CD14-positive monocyte (primary cell): ENCODE data around the gene EDRF1. TPM values are rescaled to one million over a fixed set of nuclear protein-coding genes. Genes with fewer than 3 reads are reported as not detected.

ENCODE experiments used
- DNase-seq, 3 donors: peaks; one replicate each; pipeline ENCODE4 v3.0.0-alpha.2; 2011 to 2022
- H2AFZ ChIP-seq: 2 replicates; pipeline ENCODE4 v1.6.0; 2012; ENCODE audit warnings: mild to moderate bottlenecking, low read depth, low read length, inconsistent platforms; ENCODE audit not compliant: insufficient read depth, poor library complexity, severe bottlenecking
- H3K27ac ChIP-seq, 2 donors: 1 replicate in 1 of 2; 2 replicates in 1 of 2; pipeline ENCODE4 v1.5.1; 2012 to 2013; ENCODE audit warnings: low read length in 2 of 2, control low read depth in 1 of 2, inconsistent platforms in 1 of 2, low read depth in 1 of 2, mild to moderate bottlenecking in 1 of 2
- H3K27me3 ChIP-seq, 2 donors: one replicate each; pipeline versions ENCODE4 v1.6.0 to v1.6.1; 2011 to 2013; ENCODE audit warnings: low read length in 2 of 2; ENCODE audit not compliant: control insufficient read depth in 2 of 2, insufficient read depth in 2 of 2
- H3K36me3 ChIP-seq, 2 donors: replicated peaks in 1 of 2; 1 replicate in 1 of 2; 2 replicates in 1 of 2; pipeline versions ENCODE4 v1.5.1 to v1.6.1; 2012 to 2013; ENCODE audit warnings: low read length in 2 of 2, control low read depth in 1 of 2, inconsistent platforms in 1 of 2, mild to moderate bottlenecking in 1 of 2; ENCODE audit not compliant: insufficient read depth in 2 of 2, control insufficient read depth in 1 of 2
- H3K4me1 ChIP-seq, 2 donors: 1 replicate in 1 of 2; 2 replicates in 1 of 2; pipeline versions ENCODE4 v1.5.1 to v1.6.1; 2012 to 2013; ENCODE audit warnings: low read length in 2 of 2, control low read depth in 1 of 2, inconsistent platforms in 1 of 2, mild to moderate bottlenecking in 1 of 2, moderate library complexity in 1 of 2; ENCODE audit not compliant: insufficient read depth in 2 of 2, control insufficient read depth in 1 of 2
- H3K4me2 ChIP-seq: replicated peaks from 2 replicates; pipeline ENCODE3; 2012; ENCODE audit warnings: low read length, moderate library complexity, mild to moderate bottlenecking; ENCODE audit not compliant: poor library complexity, severe bottlenecking; ENCODE audit errors: extremely low read depth
- H3K4me3 ChIP-seq, 3 experiments: fragments of 200-600 bp in 1 of 3; sonication (generic) in 1 of 3; replicated peaks in 1 of 3; 1 replicate in 2 of 3; 2 replicates in 1 of 3; pipeline ENCODE4 v1.5.1; 2011 to 2013; ENCODE audit warnings: low read length in 3 of 3, mild to moderate bottlenecking in 3 of 3, control low read depth in 2 of 3, low read depth in 2 of 3, inconsistent platforms in 1 of 3, moderate library complexity in 1 of 3
- H3K79me2 ChIP-seq: 2 replicates; pipeline ENCODE4 v1.6.0; 2012; ENCODE audit warnings: mild to moderate bottlenecking, control low read depth, inconsistent platforms, low read length, moderate library complexity; ENCODE audit not compliant: insufficient read depth
- H3K9ac ChIP-seq: 2 replicates; pipeline ENCODE4 v1.6.0; 2017; ENCODE audit warnings: low read length, mild to moderate bottlenecking; ENCODE audit not compliant: insufficient read depth, poor library complexity, severe bottlenecking
- H3K9me3 ChIP-seq, 2 donors: replicated peaks in 1 of 2; 1 replicate in 1 of 2; 2 replicates in 1 of 2; pipeline versions ENCODE4 v1.5.1 to v1.6.1; 2012 to 2013; ENCODE audit warnings: low read length in 2 of 2, control low read depth in 1 of 2; ENCODE audit not compliant: control insufficient read depth in 1 of 2, insufficient read depth in 1 of 2
- H4K20me1 ChIP-seq: 2 replicates; pipeline ENCODE4 v1.6.0; 2012; ENCODE audit warnings: mild to moderate bottlenecking, low read length, control low read depth, moderate library complexity; ENCODE audit not compliant: insufficient read depth
- H3K27ac Mint-ChIP-seq, 7 donors: one replicate each; pipeline ENCODE4 v1.8.0; 2020; ENCODE audit warnings: mild to moderate bottlenecking in 7 of 7, mixed read lengths in 7 of 7, moderate library complexity in 6 of 7, inconsistent platforms in 2 of 7
- H3K27me3 Mint-ChIP-seq, 3 donors: one replicate each; pipeline ENCODE4 v1.8.0; 2021 to 2022; ENCODE audit warnings: low read depth in 3 of 3, mild to moderate bottlenecking in 3 of 3, mixed read lengths in 3 of 3, moderate library complexity in 3 of 3, inconsistent platforms in 1 of 3
- H3K36me3 Mint-ChIP-seq, 2 donors: one replicate each; pipeline ENCODE4 v1.8.0; 2020; ENCODE audit warnings: mixed read lengths in 2 of 2, inconsistent platforms in 1 of 2, mild to moderate bottlenecking in 1 of 2
- H3K4me1 Mint-ChIP-seq: one replicate; pipeline ENCODE4 v1.8.0; 2020; ENCODE audit warnings: mild to moderate bottlenecking, mixed read lengths
- H3K4me3 Mint-ChIP-seq, 2 donors: one replicate each; pipeline ENCODE4 v1.8.0; 2020; ENCODE audit warnings: mild to moderate bottlenecking in 2 of 2, mixed read lengths in 2 of 2, moderate library complexity in 1 of 2
- H3K9me3 Mint-ChIP-seq, 7 donors: one replicate each; pipeline ENCODE4 v1.8.0; 2020 to 2022; ENCODE audit warnings: mixed read lengths in 7 of 7, mild to moderate bottlenecking in 6 of 7, moderate library complexity in 6 of 7, inconsistent platforms in 2 of 7
- WGBS: methylation state at CpG from one replicate; pipeline ENCODE4 v1.1.5; 2013; ENCODE audit warnings: missing lambda C conversion rate; ENCODE audit not compliant: insufficient coverage; 5-methylcytosine and 5-hydroxymethylcytosine counted together
- intact Hi-C, 2 donors: fragments of 100-400 bp; cut with micrococcal nuclease; formaldehyde crosslinking; loops; one replicate each; pipeline versions ENCODE4 v1.15.0 to v1.15.1; 2023
- polyA plus RNA-seq, 3 donors: library from polyadenylated mRNA; depleted of rRNA in 1 of 3; unstranded in 2 of 3; stranded (reverse) in 1 of 3; fragments of 300-500 nt in 2 of 3; fragments of >200 nt in 1 of 3; fragmentation: Illumina TruSeq in 2 of 3; gene quantifications; 1 replicate in 2 of 3; 2 replicates in 1 of 3; pipeline ENCODE4 v1.2.3, GENCODE V29; 2012 to 2021
- TF ChIP-seq, protein P1 (sequence below): fragments of 200-600 bp; IDR thresholded peaks from one replicate; pipeline ENCODE4 v1.8.0; 2022; ENCODE audit warnings: antibody characterized with exemption, mild to moderate bottlenecking

Gene EDRF1
- polyA plus RNA-seq, 3 donors, result 4.6 to 21.4 (median 5.3) TPM

DNA sequence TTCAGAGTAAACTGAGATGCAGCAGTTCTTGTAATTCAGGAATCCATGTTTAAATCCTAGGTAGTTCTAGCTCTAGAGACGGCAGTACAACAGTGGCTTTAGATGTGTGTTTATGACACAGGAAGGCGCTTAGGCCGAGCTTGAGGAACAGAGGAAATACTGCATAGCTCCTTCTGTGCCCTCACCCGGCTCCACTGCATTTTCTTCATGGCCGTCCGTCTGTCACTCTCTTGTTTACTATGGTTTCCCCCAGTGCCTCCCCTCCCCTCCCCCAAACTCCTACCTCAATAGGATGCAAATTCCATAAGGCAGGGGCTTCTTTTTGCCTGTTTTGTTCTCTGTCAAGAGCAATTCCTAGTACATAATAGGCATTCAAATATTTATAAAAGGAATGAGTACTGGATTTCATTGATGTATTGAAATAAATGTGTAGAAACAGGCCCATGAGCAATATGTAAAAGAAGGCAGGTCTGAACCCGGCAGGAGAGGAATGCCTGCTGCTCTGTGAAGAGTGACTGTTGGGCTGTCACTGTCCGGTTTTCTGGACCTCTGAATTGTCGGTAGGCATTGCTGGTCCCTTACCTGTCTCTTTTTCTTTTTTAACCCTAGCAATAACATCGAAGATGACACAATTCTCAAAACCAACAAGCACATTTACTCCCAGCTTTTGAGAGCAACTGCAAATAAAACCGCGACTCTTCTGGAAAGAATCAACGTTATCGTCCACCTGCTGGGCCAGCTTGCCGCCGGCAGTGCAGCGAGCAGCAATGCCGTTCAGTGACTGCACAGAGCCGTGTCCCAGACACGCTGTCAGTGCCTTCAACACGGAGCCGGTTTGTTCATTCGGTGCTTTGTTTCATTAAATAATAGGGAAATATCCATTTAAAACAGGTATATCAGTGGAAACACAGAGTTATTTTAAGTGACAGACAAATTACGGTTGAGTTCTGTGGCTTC lies 43.5 kb downstream of the EDRF1 start:
- no peaks in the 10 kb centered on the region for H3K27me3 Mint-ChIP-seq
- Histone ChIP-seq H3K27ac (no peak overlapping the region), H3K9ac (no peak overlapping the region), H2AFZ (no peak overlapping the region), H3K27me3 (no peaks in the 10 kb centered on the region), H3K4me2 (no peak overlapping the region), H4K20me1 (no peaks in the 10 kb centered on the region), H3K36me3 (peaks cover 74 to 100% of the 10 kb centered on the region in 2 donors), H3K4me3 (no peak overlapping the region), H3K4me1 (no peaks in the 10 kb centered on the region), H3K9me3 (no peaks in the 10 kb centered on the region), H3K79me2 (no peaks in the 10 kb centered on the region)
- intact Hi-C loops, result no loop called here
- no peaks in the 10 kb centered on the region for H3K4me1 Mint-ChIP-seq
- H3K27ac Mint-ChIP-seq, result no peak overlapping the region
- peaks cover 72 to 84% of the 10 kb centered on the region in 2 donors for H3K36me3 Mint-ChIP-seq
- H3K9me3 Mint-ChIP-seq, result no peaks in the 10 kb centered on the region
- no peak for DNase-seq
- TF ChIP-seq, protein P1, sequence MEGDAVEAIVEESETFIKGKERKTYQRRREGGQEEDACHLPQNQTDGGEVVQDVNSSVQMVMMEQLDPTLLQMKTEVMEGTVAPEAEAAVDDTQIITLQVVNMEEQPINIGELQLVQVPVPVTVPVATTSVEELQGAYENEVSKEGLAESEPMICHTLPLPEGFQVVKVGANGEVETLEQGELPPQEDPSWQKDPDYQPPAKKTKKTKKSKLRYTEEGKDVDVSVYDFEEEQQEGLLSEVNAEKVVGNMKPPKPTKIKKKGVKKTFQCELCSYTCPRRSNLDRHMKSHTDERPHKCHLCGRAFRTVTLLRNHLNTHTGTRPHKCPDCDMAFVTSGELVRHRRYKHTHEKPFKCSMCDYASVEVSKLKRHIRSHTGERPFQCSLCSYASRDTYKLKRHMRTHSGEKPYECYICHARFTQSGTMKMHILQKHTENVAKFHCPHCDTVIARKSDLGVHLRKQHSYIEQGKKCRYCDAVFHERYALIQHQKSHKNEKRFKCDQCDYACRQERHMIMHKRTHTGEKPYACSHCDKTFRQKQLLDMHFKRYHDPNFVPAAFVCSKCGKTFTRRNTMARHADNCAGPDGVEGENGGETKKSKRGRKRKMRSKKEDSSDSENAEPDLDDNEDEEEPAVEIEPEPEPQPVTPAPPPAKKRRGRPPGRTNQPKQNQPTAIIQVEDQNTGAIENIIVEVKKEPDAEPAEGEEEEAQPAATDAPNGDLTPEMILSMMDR, result no peak
- H3K4me3 Mint-ChIP-seq, result no peak overlapping the region
- 96% methylated on average over 12 of the region's 24 CpGs for WGBS

DNA sequence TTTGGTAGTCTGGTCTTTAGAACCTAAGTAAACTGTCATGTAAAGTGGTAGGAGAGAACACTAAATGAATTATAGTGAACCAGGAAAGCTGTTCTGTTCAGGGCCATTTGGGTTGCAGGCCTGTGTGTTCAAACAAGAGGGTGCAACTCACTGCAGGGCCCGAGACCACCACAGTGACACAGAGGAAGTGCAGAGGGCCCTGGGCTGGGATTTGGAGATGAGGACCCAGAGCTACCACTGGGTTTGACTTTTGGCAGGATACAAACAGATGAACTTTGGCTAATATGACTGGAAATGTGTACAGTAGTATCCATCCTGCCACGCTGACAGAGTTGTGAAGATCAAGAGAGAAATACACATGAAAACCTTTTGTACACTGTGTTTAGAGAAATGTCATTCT lies 46.3 kb downstream of the EDRF1 start:
- Histone ChIP-seq H3K36me3 (peaks cover 50 to 74% of the 10 kb centered on the region in 2 donors), H3K79me2 (no peaks in the 10 kb centered on the region), H3K9me3 (no peaks in the 10 kb centered on the region), H3K27me3 (no peaks in the 10 kb centered on the region), H3K4me3 (no peak overlapping the region), H3K27ac (no peak overlapping the region), H3K4me2 (no peak overlapping the region), H2AFZ (no peak overlapping the region), H3K9ac (no peak overlapping the region), H3K4me1 (no peaks in the 10 kb centered on the region), H4K20me1 (no peaks in the 10 kb centered on the region)
- WGBS, result 100% methylated on average over 2 of the region's 2 CpGs
- intact Hi-C loops, result no loop called here
- Mint-ChIP-seq H3K4me3 (no peak overlapping the region), H3K36me3 (peaks cover 60 to 73% of the 10 kb centered on the region in 2 donors), H3K27ac (peak overlapping the region in 1 of 7 donors; percentile 10), H3K27me3 (no peaks in the 10 kb centered on the region), H3K4me1 (no peaks in the 10 kb centered on the region), H3K9me3 (no peaks in the 10 kb centered on the region)
- no peak for DNase-seq
- TF ChIP-seq, protein P1, result no peak
